ENCODE measurements around the gene WDR86.

WDR86 gene

DNA sequence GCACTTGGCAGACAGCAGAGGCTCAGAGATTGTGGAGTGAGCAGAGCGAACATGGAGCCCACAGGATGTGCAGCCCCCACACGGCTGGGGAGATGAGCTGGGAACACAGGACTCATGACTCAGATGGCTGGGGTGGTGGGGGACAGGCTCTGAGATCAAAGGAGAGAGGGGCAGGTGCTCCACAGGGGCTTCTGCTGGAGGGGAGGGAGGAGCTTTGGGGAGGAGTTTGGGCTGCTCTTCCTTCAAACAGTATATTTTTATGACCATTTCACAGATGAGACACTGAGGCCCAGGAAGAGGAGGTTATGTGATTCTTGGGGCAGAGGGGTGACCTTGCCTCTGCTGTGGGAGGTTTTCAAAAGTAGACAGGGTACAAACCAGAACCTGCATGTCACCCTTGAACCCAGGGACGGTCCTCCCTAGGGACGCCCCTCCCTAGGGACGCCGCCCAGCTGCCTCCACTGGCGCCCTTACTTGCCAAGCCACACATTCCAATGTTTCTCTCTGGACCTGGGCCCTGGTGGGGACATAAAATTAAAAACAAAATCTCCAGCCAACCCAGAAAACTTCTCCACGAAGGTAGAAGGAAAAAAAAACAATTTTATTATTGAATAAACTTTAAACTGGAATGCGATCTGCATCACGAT lies 31.1 kb upstream of the WDR86 start:
- no peaks in the 10 kb centered on the region for H3K4me1 ChIP-seq (ENCODE audit: low read length)
- TF ChIP-seq EZH2 (optimal IDR thresholded peaks at IDR 0.05; ENCODE audit: low read depth, low read length): no peak
- H3K36me3 ChIP-seq (replicated peaks; ENCODE audit: insufficient read depth, low read length): no peaks in the 10 kb centered on the region
- peaks cover 35% of the 10 kb centered on the region for H3K27me3 ChIP-seq (replicated peaks; ENCODE audit: insufficient read depth, low read length)
- H3K4me3 ChIP-seq (ENCODE audit: low read length): no peak overlapping the region
- H3K4me2 ChIP-seq (ENCODE audit: low read depth, low read length): no peak overlapping the region
- no peak overlapping the region for H2AFZ ChIP-seq (ENCODE audit: low read length)
- no peaks in the 10 kb centered on the region for H3F3A ChIP-seq (ENCODE audit: insufficient read depth, low read length)
- H4K20me1 ChIP-seq (ENCODE audit: insufficient read depth, low read length): no peaks in the 10 kb centered on the region
- no peaks in the 10 kb centered on the region for H3K79me2 ChIP-seq (ENCODE audit: low read length)
- no peak for DNase-seq
- H3K27ac ChIP-seq (ENCODE audit: low read length): no peak overlapping the region
- H3K9ac ChIP-seq (ENCODE audit: low read length): no peak overlapping the region
- no peaks in the 10 kb centered on the region for H3K9me3 ChIP-seq (replicated peaks; ENCODE audit: insufficient read depth, low read length)
- no peaks in the 10 kb centered on the region for H3K9me2 ChIP-seq (replicated peaks; ENCODE audit: insufficient read depth, low read length)

- Histone ChIP-seq H3K4me3 (ENCODE audit: low read length) (no peak within 1 kb of the TSS), H3K9me2 (replicated peaks; ENCODE audit: insufficient read depth, low read length) (no peaks in the 10 kb centered on the region), H3K27ac (ENCODE audit: low read length) (no peak within 1 kb of the TSS), H3K79me2 (ENCODE audit: low read length) (no peaks in the 10 kb centered on the region), H3F3A (ENCODE audit: insufficient read depth, low read length) (no peaks in the 10 kb centered on the region), H3K27me3 (replicated peaks; ENCODE audit: insufficient read depth, low read length) (peaks cover 36% of the 10 kb centered on the region), H3K4me1 (ENCODE audit: low read length) (no peaks in the 10 kb centered on the region), H4K20me1 (ENCODE audit: insufficient read depth, low read length) (no peaks in the 10 kb centered on the region), H3K9me3 (replicated peaks; ENCODE audit: insufficient read depth, low read length) (no peaks in the 10 kb centered on the region), H3K9ac (ENCODE audit: low read length) (no peak within 1 kb of the TSS), H3K36me3 (replicated peaks; ENCODE audit: insufficient read depth, low read length) (no peaks in the 10 kb centered on the region), H3K4me2 (ENCODE audit: low read depth, low read length) (no peak within 1 kb of the TSS), H2AFZ (ENCODE audit: low read length) (no peak within 1 kb of the TSS)
- TF ChIP-seq EZH2 (optimal IDR thresholded peaks at IDR 0.05; ENCODE audit: low read depth, low read length): no peak
- TF ChIP-seq EZH2phosphoT487 (IDR thresholded peaks at IDR 0.05; ENCODE audit: low read length): no peak
- no peak for TF ChIP-seq CTCF (IDR thresholded peaks at IDR 0.05; ENCODE audit: low read length)
- no peak for DNase-seq
Observed at GRCh38 chr7:151439855-151440798, 30.3 kb upstream of the WDR86 start, which contains the start of gene CRYGN. Gene CRYGN, minus strand, starts transcription at chr7:151440141. Its CDS starts 224 bp downstream, at chr7:151439917.

DNA sequence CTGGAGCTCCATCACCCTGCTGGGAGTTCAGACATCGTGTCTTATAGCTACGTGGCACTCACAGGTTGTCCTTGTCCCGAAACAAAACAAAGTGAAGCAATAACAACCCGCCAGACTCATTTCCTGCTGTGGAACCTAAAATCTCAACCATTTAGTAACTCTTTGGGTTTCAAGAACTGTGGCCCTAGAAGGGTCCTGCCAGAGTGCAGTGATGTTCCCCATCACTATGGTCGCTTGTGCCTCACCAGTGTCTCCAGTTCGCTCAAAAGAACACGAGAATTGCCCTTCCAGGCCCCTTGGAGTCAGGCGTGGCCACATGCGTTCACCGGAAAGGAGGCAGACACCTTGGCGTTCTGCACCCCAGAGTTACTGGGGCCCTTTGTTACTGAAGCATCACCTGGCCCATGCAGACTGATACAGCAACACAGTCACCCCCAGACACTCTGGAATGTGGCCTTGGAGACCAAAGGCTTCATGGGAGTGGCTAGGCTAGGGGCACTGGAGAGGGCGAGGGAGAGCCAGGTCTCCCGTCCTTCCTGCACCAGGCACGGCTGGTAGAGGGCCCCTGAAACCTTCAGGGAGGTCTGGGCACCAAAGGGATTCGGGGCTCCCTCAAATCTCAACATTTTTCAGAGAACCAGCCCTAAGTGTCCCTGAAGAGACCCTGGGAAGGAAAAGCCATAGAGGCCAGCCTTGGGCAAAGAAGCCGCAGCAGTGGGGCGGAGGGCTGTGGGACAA lies 29.2 kb upstream of the WDR86 start:
- Histone ChIP-seq H3K27me3 (replicated peaks; ENCODE audit: insufficient read depth, low read length) (peaks cover 36% of the 10 kb centered on the region), H3K36me3 (replicated peaks; ENCODE audit: insufficient read depth, low read length) (no peaks in the 10 kb centered on the region), H3K4me1 (ENCODE audit: low read length) (no peaks in the 10 kb centered on the region), H3K27ac (ENCODE audit: low read length) (no peak overlapping the region), H3K9me2 (replicated peaks; ENCODE audit: insufficient read depth, low read length) (no peaks in the 10 kb centered on the region), H4K20me1 (ENCODE audit: insufficient read depth, low read length) (no peaks in the 10 kb centered on the region), H3K4me2 (ENCODE audit: low read depth, low read length) (no peak overlapping the region), H3K9ac (ENCODE audit: low read length) (no peak overlapping the region), H3F3A (ENCODE audit: insufficient read depth, low read length) (no peaks in the 10 kb centered on the region), H3K9me3 (replicated peaks; ENCODE audit: insufficient read depth, low read length) (no peaks in the 10 kb centered on the region), H2AFZ (ENCODE audit: low read length) (no peak overlapping the region), H3K4me3 (ENCODE audit: low read length) (no peak overlapping the region), H3K79me2 (ENCODE audit: low read length) (no peaks in the 10 kb centered on the region)
- TF ChIP-seq CTCF (IDR thresholded peaks at IDR 0.05; ENCODE audit: low read length) (no peak), EZH2 (optimal IDR thresholded peaks at IDR 0.05; ENCODE audit: low read depth, low read length) (no peak), EZH2phosphoT487 (IDR thresholded peaks at IDR 0.05; ENCODE audit: low read length) (no peak)
- DNase-seq: no peak

All from MM.1S (cell line).